Activated CD8-positive, alpha-beta memory T cell treated with anti-CD3 and anti-CD28 coated beads for 48 hours (primary cell): ENCODE data around the gene TAS1R1.
"Not testable (repeated sequence)": the region's sequence is repeated elsewhere in the genome, so short reads cannot be mapped to it uniquely, and the experiment has no call there.

Experiments
- DNase-seq, 3 experiments: peaks; one replicate each; pipeline ENCODE4 v3.0.0-alpha.2; 2020; ENCODE audit warnings: low read depth in 2 of 3, low spot score in 2 of 3

Gene TAS1R1

GRCh38 chr1:6588128-6588892 is 33.2 kb downstream of the TAS1R1 start:
- DNase-seq: no peak

- DNase-seq: no peak
Measured at GRCh38 chr1:6588893-6589520, 33.9 kb downstream of the TAS1R1 start.

- no peak for DNase-seq
Measured at GRCh38 chr1:6590046-6590445, 34.9 kb downstream of the TAS1R1 start.

GRCh38 chr1:6591222-6591621 is 36.1 kb downstream of the TAS1R1 start:
- no peak for DNase-seq

- no peak for DNase-seq
Measured at GRCh38 chr1:6591644-6592043, 36.5 kb downstream of the TAS1R1 start.

GRCh38 chr1:6592441-6592840 is 37.3 kb downstream of the TAS1R1 start:
- DNase-seq: no peak

- DNase-seq: no peak
Measured at GRCh38 chr1:6592865-6593593, 37.9 kb downstream of the TAS1R1 start.

- no peak for DNase-seq
Measured at GRCh38 chr1:6593810-6594209, 38.7 kb downstream of the TAS1R1 start.

GRCh38 chr1:6594977-6595740 is 40.1 kb downstream of the TAS1R1 start:
- no peak for DNase-seq

- no peak for DNase-seq
Measured at GRCh38 chr1:6596351-6596750, 41.2 kb downstream of the TAS1R1 start.

- DNase-seq: no peak
Measured at GRCh38 chr1:6596886-6597776, 42.0 kb downstream of the TAS1R1 start.

- DNase-seq: no peak
Measured at GRCh38 chr1:6597777-6598131, 42.6 kb downstream of the TAS1R1 start.

GRCh38 chr1:6599141-6599975 is 44.3 kb downstream of the TAS1R1 start:
- no peak for DNase-seq

GRCh38 chr1:6599991-6600390 is 44.9 kb downstream of the TAS1R1 start:
- not testable (repeated sequence) for DNase-seq

- no peak for DNase-seq
Measured at GRCh38 chr1:6600410-6601048, 45.4 kb downstream of the TAS1R1 start.

GRCh38 chr1:6601049-6601922 is 46.2 kb downstream of the TAS1R1 start:
- peak in 2 of 3 experiments; percentile 40 to 63 for DNase-seq

GRCh38 chr1:6601923-6602668 is 47.0 kb downstream of the TAS1R1 start:
- no peak for DNase-seq
